A673 (cell line): ENCODE data around the gene MSL1. TPM values are rescaled to one million over a fixed set of nuclear protein-coding genes. Genes with fewer than 3 reads are reported as not detected.

Experiments used
- BruUV-seq: library from RNA; stranded (reverse); fragments of 400-500 nt; replicated peaks from 2 replicates; lab custom pipeline; 2021; lab: Mats Ljungman, UMichigan
- CTCF ChIA-PET: fragments of 300-600 bp; sonication (Branson Sonifier 250); formaldehyde crosslinking; loops from one replicate; lab custom pipeline; 2022; ENCODE audit warnings: antibody characterized with exemption; lab: Charles Lee
- POLR2A ChIA-PET: fragments of 300-600 bp; sonication (Branson Sonifier 250); formaldehyde crosslinking; loops from one replicate; lab custom pipeline; 2022; ENCODE audit warnings: antibody characterized with exemption; ENCODE audit not compliant: low non-redundant PET; lab: Charles Lee
- DNase-seq: peaks from one replicate; pipeline ENCODE4 v3.0.0-alpha.2; 2015; ENCODE audit warnings: low spot score
- H3K27ac ChIP-seq: fragments of 200-600 bp; sonication (generic); 2 replicates; pipeline ENCODE4 v1.5.1; 2016; ENCODE audit warnings: mixed run types, low read depth, mild to moderate bottlenecking, mixed read lengths, antibody characterized with exemption, low read length; ENCODE audit not compliant: poor library complexity, severe bottlenecking
- H3K27me3 ChIP-seq: fragments of 200-600 bp; sonication (generic); replicated peaks from 2 replicates; pipeline ENCODE4 v1.6.1; 2017; ENCODE audit warnings: mixed run types, low read depth, mild to moderate bottlenecking, mixed read lengths, antibody characterized with exemption, low read length; ENCODE audit not compliant: insufficient read depth, poor library complexity
- H3K36me3 ChIP-seq: fragments of 200-600 bp; sonication (generic); 2 replicates; pipeline ENCODE4 v1.6.1; 2016; ENCODE audit warnings: mixed run types, mild to moderate bottlenecking, mixed read lengths, antibody characterized with exemption, low read length; ENCODE audit not compliant: insufficient read depth, poor library complexity, severe bottlenecking
- H3K4me1 ChIP-seq: fragments of 200-600 bp; sonication (generic); 2 replicates; pipeline ENCODE4 v1.6.1; 2017; ENCODE audit warnings: mixed run types, mild to moderate bottlenecking, mixed read lengths, antibody characterized with exemption, low read length; ENCODE audit not compliant: insufficient read depth, poor library complexity, severe bottlenecking
- H3K4me3 ChIP-seq: fragments of 200-600 bp; sonication (generic); 2 replicates; pipeline ENCODE4 v1.5.1; 2016; ENCODE audit warnings: low read depth, mixed run types, mild to moderate bottlenecking, mixed read lengths, low read length; ENCODE audit not compliant: poor library complexity, severe bottlenecking
- H3K9me3 ChIP-seq: fragments of 200-600 bp; sonication (generic); 2 replicates; pipeline ENCODE4 v1.6.1; 2016; ENCODE audit warnings: mixed run types, low read depth, mild to moderate bottlenecking, mixed read lengths, antibody characterized with exemption, low read length; ENCODE audit not compliant: poor library complexity, severe bottlenecking
- EZH2 ChIP-seq: fragments of 200-600 bp; sonication (generic); IDR thresholded peaks from 2 replicates; pipeline ENCODE4 v1.6.1; 2017; ENCODE audit warnings: borderline replicate concordance, low read depth, mild to moderate bottlenecking, mixed read lengths, antibody characterized with exemption, low read length; ENCODE audit not compliant: poor library complexity, severe bottlenecking
- intact Hi-C: fragments of 100-400 bp; cut with micrococcal nuclease; formaldehyde crosslinking; loops from one replicate; pipeline ENCODE4 v1.10.0; 2022; ENCODE audit not compliant: unreplicated experiment
- microRNA-seq: library from miRNA; unstranded; fragments of <30 nt; microRNA quantifications from one replicate; pipeline ENCODE4 v1.2.0, GENCODE V29; 2021
- total RNA-seq: library from RNA; stranded (reverse); gene quantifications from 2 replicates; pipeline ENCODE4 v1.2.3, GENCODE V29; 2021
- TF ChIP-seq, protein P1 (sequence below): fragments of 300-800, 200-600 bp; sonication (generic); conservative IDR thresholded peaks from 2 replicates; pipeline ENCODE4 v1.5.1; 2017; ENCODE audit warnings: low read depth, mild to moderate bottlenecking, antibody characterized with exemption, low read length, moderate library complexity, mixed read lengths

The MSL1 gene
- total RNA-seq, 1 experiment from 2014 or later: 59.9 TPM

DNA sequence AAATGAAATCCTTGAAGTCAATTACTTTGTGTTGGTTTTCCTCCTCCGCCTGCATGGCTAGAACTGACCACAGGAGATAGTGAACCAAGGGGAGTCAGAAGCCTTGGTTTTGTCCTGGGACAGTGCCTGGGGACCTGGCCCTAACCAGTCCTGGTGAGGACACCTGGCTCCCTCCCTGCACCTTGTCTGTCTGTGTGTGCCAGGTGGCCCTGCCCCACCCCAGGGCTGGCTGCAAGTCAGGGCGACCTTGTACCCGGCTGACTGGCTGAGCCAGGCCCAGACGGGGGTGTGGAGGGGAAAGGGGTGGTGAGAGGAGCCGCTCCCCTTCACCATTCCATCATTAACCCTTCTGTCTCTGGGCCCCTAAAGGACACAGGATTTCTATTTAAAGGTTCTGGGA lies 58.9 kb downstream of the MSL1 start:
- ChIA-PET POLR2A (no interaction called here), CTCF (no interaction called here)
- Histone ChIP-seq H3K9me3 (no peaks in the 10 kb centered on the region), H3K27ac (no peak overlapping the region), H3K4me1 (peaks cover 13% of the 10 kb centered on the region), H3K27me3 (no peaks in the 10 kb centered on the region), H3K36me3 (no peaks in the 10 kb centered on the region), H3K4me3 (no peak overlapping the region)
- TF ChIP-seq EZH2: no peak
- TF ChIP-seq, protein P1, sequence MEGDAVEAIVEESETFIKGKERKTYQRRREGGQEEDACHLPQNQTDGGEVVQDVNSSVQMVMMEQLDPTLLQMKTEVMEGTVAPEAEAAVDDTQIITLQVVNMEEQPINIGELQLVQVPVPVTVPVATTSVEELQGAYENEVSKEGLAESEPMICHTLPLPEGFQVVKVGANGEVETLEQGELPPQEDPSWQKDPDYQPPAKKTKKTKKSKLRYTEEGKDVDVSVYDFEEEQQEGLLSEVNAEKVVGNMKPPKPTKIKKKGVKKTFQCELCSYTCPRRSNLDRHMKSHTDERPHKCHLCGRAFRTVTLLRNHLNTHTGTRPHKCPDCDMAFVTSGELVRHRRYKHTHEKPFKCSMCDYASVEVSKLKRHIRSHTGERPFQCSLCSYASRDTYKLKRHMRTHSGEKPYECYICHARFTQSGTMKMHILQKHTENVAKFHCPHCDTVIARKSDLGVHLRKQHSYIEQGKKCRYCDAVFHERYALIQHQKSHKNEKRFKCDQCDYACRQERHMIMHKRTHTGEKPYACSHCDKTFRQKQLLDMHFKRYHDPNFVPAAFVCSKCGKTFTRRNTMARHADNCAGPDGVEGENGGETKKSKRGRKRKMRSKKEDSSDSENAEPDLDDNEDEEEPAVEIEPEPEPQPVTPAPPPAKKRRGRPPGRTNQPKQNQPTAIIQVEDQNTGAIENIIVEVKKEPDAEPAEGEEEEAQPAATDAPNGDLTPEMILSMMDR: no peak
- no peak for DNase-seq
- intact Hi-C loops: no loop called here
- no TSS peak for BruUV-seq

DNA sequence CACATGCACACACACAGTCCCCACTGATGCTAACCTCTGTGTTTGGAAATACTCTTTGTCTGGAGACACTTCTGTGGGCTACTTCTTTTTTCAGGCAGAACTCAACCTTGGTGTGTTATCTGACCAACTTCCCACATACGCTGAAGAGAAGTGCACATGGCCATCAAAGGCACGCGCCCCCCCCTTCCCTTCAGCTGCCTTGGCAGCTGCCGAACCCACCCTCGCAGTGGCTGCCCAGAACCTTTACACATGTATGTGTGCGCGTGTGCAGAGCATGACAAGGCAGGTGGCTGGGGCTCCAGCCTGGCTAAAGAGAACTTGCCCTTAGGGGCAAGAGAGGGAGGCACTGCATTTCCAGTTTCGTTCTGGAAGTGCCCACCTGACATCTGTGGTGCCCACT lies 59.4 kb downstream of the MSL1 start:
- DNase-seq: no peak
- ChIA-PET POLR2A (no interaction called here), CTCF (no interaction called here)
- H3K36me3 ChIP-seq: no peaks in the 10 kb centered on the region
- H3K27ac ChIP-seq: no peak overlapping the region
- BruUV-seq: no TSS peak
- peaks cover 13% of the 10 kb centered on the region for H3K4me1 ChIP-seq
- intact Hi-C loops: no loop called here
- H3K4me3 ChIP-seq: no peak overlapping the region
- H3K27me3 ChIP-seq: no peaks in the 10 kb centered on the region
- no peaks in the 10 kb centered on the region for H3K9me3 ChIP-seq
- no peak for TF ChIP-seq EZH2
- TF ChIP-seq, protein P1: no peak

DNA sequence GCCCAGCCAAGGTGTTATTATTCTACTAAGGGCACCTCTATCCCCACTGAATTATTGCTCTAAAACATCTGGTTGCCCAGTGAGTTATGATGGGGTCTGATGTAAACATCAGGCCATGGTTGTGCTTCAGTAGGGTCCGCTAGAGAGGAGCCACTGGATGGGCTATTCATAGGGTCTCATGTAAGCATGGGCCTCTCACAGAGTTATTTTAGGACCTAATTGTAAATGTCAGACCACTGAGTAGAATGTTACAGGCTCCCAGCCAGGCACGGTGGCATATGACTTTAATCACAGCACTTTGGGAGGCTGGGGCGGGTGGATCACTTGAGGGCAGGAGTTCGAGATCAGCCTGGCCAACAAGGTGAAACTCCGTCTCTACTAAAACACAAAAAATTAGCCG lies 60.8 kb downstream of the MSL1 start:
- CTCF ChIA-PET: interaction anchor here (0.6 kb wide), 1 partner anchor 9 kb away, joined by 6 read pairs; no protein-coding TSS in a partner anchor

More for the DNA sequence above, 60.8 kb downstream of the MSL1 start:
- Histone ChIP-seq H3K27ac (no peak overlapping the region), H3K9me3 (no peaks in the 10 kb centered on the region), H3K36me3 (no peaks in the 10 kb centered on the region), H3K27me3 (no peaks in the 10 kb centered on the region), H3K4me1 (peaks cover 9% of the 10 kb centered on the region), H3K4me3 (no peak overlapping the region)
- BruUV-seq: no TSS peak
- POLR2A ChIA-PET: no interaction called here
- intact Hi-C loops: no loop called here
- no peak for DNase-seq
- TF ChIP-seq EZH2: no peak
- TF ChIP-seq, protein P1: no peak

Small RNA genes within 50 kb of the gene (microRNA-seq; reads per million reads assigned to microRNA genes)
- 2.4 reads per million for gene MIR6866

Other genes starting within 250 kb of the MSL1 start
- gene GSDMB, start 203.3 kb upstream of the MSL1 start, total RNA-seq: 5.0 and 5.3 TPM in 2 replicates
- gene ORMDL3, start 194.4 kb upstream of the MSL1 start, total RNA-seq: 18.0 and 20.8 TPM in 2 replicates
- gene LRRC3C, start 194.2 kb upstream of the MSL1 start, total RNA-seq: not detected in 2 replicates
- gene GSDMA, start 159.0 kb upstream of the MSL1 start, total RNA-seq: not detected in 2 replicates
- 161 and 168 TPM in 2 replicates for gene PSMD3, start 141.2 kb upstream of the MSL1 start, total RNA-seq
- gene CSF3, start 106.5 kb upstream of the MSL1 start, total RNA-seq: not detected in 2 replicates
- 48.7 and 50.7 TPM in 2 replicates for gene MED24, start 67.6 kb upstream of the MSL1 start, total RNA-seq
- gene THRA, start 59.0 kb upstream of the MSL1 start, total RNA-seq: 14.5 and 18.7 TPM in 2 replicates
- 1.9 and 2.6 TPM in 2 replicates for gene NR1D1, start 21.4 kb upstream of the MSL1 start, total RNA-seq
- gene CASC3, start 18.6 kb downstream of the MSL1 start, total RNA-seq: 65.1 and 66.5 TPM in 2 replicates
- 11.4 and 11.9 TPM in 2 replicates for gene RAPGEFL1, start 55.5 kb downstream of the MSL1 start, total RNA-seq
- gene WIPF2, start 97.3 kb downstream of the MSL1 start, total RNA-seq: 16.3 and 17.2 TPM in 2 replicates
- 82.6 and 85.7 TPM in 2 replicates for gene CDC6, start 165.9 kb downstream of the MSL1 start, total RNA-seq
- gene RARA, start 187.2 kb downstream of the MSL1 start, total RNA-seq: 25.4 and 30.3 TPM in 2 replicates
- not detected in 2 replicates for gene GJD3, start 242.8 kb downstream of the MSL1 start, total RNA-seq